Activated naive CD8-positive, alpha-beta T cell treated with anti-CD3 and anti-CD28 coated beads, Interleukin-2, amount 10 ng/mL, durations not matched to agents 7 days and 5 days (primary cell): Measurements from ENCODE around the gene DMRTA2. TPM values are rescaled to one million over a fixed set of nuclear protein-coding genes. Genes with fewer than 3 reads are reported as not detected.

Experiments
- ATAC-seq: fragments of 150-1000 bp; cut with Tn5 transposase; one replicate; pipeline ENCODE4 v1.10.0; 2021; ENCODE audit warnings: low read depth, moderate library complexity
- POLR2A ChIA-PET: fragments of 350-600 bp; sonication (Branson Sonifier 250); formaldehyde crosslinking; loops from one replicate; lab custom pipeline; 2021; ENCODE audit warnings: antibody characterized with exemption; lab: Charles Lee
- DNase-seq: peaks from one replicate; pipeline ENCODE4 v3.0.0; 2021
- H3K27ac Mint-ChIP-seq: one replicate; pipeline ENCODE4 v1.8.0; 2022; ENCODE audit warnings: mild to moderate bottlenecking, mixed read lengths
- H3K27me3 Mint-ChIP-seq: one replicate; pipeline ENCODE4 v1.8.0; 2022; ENCODE audit warnings: mild to moderate bottlenecking, moderate library complexity, mixed read lengths
- H3K36me3 Mint-ChIP-seq: one replicate; pipeline ENCODE4 v1.8.0; 2021; ENCODE audit warnings: mild to moderate bottlenecking, mixed read lengths
- H3K4me1 Mint-ChIP-seq: one replicate; pipeline ENCODE4 v1.8.0; 2021; ENCODE audit warnings: mixed read lengths
- H3K4me3 Mint-ChIP-seq: one replicate; pipeline ENCODE4 v1.8.0; 2022; ENCODE audit warnings: mild to moderate bottlenecking, moderate library complexity, mixed read lengths
- H3K9me3 Mint-ChIP-seq: one replicate; pipeline ENCODE4 v1.8.0; 2021; ENCODE audit warnings: mixed read lengths
- total RNA-seq, 2 experiments: library from RNA; stranded (reverse); gene quantifications; one replicate each; pipeline ENCODE4 v1.2.3, GENCODE V29; 2021

The DMRTA2 gene
- not detected for total RNA-seq

GRCh38 chr1:50422946-50423669 lies at the start of gene DMRTA2:
TSS of gene DMRTA2 (minus strand) at chr1:50423443. CDS start at chr1:50421536, 1,907 bp downstream.
- no peak for ATAC-seq
- H3K9me3 Mint-ChIP-seq, result no peaks in the 10 kb centered on the region
- H3K36me3 Mint-ChIP-seq, result peaks cover 2% of the 10 kb centered on the region
- peak within 1 kb of the TSS; percentile 83 for H3K4me3 Mint-ChIP-seq
- H3K27ac Mint-ChIP-seq, result peak within 1 kb of the TSS; percentile 36
- peak; percentile 47 for DNase-seq
- POLR2A ChIA-PET, result no interaction called here
- peaks cover 40% of the 10 kb centered on the region for H3K4me1 Mint-ChIP-seq
- H3K27me3 Mint-ChIP-seq, result peaks cover 83% of the 10 kb centered on the region

DNA sequence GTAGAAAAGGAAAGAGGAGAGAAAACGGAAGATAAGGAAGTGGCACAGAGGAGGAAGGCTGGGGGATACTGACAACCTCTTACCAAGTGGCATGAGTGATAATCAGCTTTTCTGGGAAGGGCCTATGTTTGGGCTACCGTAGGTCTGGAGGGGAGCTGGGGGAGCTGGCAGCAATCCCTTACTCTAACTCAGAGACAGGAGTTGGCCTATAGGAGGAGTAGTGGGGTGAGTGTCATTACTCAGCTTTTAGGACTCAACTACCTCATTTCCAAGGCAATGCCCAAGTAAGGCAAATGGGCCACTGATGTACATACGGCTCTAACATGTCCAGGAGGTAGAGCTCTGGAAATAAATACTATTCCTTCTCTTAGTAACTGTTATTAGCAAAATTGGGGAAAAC lies 48.7 kb upstream of the DMRTA2 start:
- Mint-ChIP-seq H3K9me3 (no peaks in the 10 kb centered on the region), H3K27me3 (no peaks in the 10 kb centered on the region), H3K27ac (no peak overlapping the region), H3K4me3 (no peak overlapping the region), H3K4me1 (no peaks in the 10 kb centered on the region), H3K36me3 (peaks cover 22% of the 10 kb centered on the region)
- POLR2A ChIA-PET, result no interaction called here
- DNase-seq, result no peak
- no peak for ATAC-seq

GRCh38 chr1:50462964-50463363 lies 39.7 kb upstream of the DMRTA2 start:
- H3K27ac Mint-ChIP-seq, result no peak overlapping the region
- no peaks in the 10 kb centered on the region for H3K27me3 Mint-ChIP-seq
- peaks cover 6% of the 10 kb centered on the region for H3K36me3 Mint-ChIP-seq
- no peak overlapping the region for H3K4me3 Mint-ChIP-seq
- peaks cover 10% of the 10 kb centered on the region for H3K4me1 Mint-ChIP-seq
- ATAC-seq (no peak), DNase-seq (no peak)
- POLR2A ChIA-PET, result no interaction called here
- H3K9me3 Mint-ChIP-seq, result no peaks in the 10 kb centered on the region

- H3K36me3 Mint-ChIP-seq, result peaks cover 2% of the 10 kb centered on the region
- no peak for ATAC-seq
- no peak for DNase-seq
- H3K4me1 Mint-ChIP-seq, result peaks cover 12% of the 10 kb centered on the region
- no peak overlapping the region for H3K27ac Mint-ChIP-seq
- POLR2A ChIA-PET, result no interaction called here
- H3K9me3 Mint-ChIP-seq, result no peaks in the 10 kb centered on the region
- H3K27me3 Mint-ChIP-seq, result no peaks in the 10 kb centered on the region
- H3K4me3 Mint-ChIP-seq, result no peak overlapping the region
Observed at GRCh38 chr1:50458507-50458906, 35.3 kb upstream of the DMRTA2 start.

- Mint-ChIP-seq H3K4me1 (peaks cover 36% of the 10 kb centered on the region), H3K27ac (no peak overlapping the region), H3K36me3 (peaks cover 8% of the 10 kb centered on the region), H3K27me3 (no peaks in the 10 kb centered on the region), H3K4me3 (no peak overlapping the region), H3K9me3 (no peaks in the 10 kb centered on the region)
- DNase-seq (no peak), ATAC-seq (no peak)
- POLR2A ChIA-PET, result no interaction called here
Observed at GRCh38 chr1:50454911-50455310, 31.7 kb upstream of the DMRTA2 start.

GRCh38 chr1:50453266-50453665 lies 30.0 kb upstream of the DMRTA2 start:
- Mint-ChIP-seq H3K4me1 (peaks cover 27% of the 10 kb centered on the region), H3K36me3 (peaks cover 8% of the 10 kb centered on the region), H3K9me3 (no peaks in the 10 kb centered on the region), H3K27ac (no peak overlapping the region), H3K4me3 (no peak overlapping the region), H3K27me3 (no peaks in the 10 kb centered on the region)
- POLR2A ChIA-PET, result no interaction called here
- DNase-seq, result no peak
- ATAC-seq, result no peak

- POLR2A ChIA-PET, result no interaction called here
- no peak overlapping the region for H3K27ac Mint-ChIP-seq
- H3K4me3 Mint-ChIP-seq, result no peak overlapping the region
- ATAC-seq (peak; percentile 65), DNase-seq (no peak)
- H3K9me3 Mint-ChIP-seq, result no peaks in the 10 kb centered on the region
- peaks cover 25% of the 10 kb centered on the region for H3K4me1 Mint-ChIP-seq
- H3K36me3 Mint-ChIP-seq, result peaks cover 10% of the 10 kb centered on the region
- H3K27me3 Mint-ChIP-seq, result no peaks in the 10 kb centered on the region
Observed at GRCh38 chr1:50452700-50453099, 29.5 kb upstream of the DMRTA2 start.

DNA sequence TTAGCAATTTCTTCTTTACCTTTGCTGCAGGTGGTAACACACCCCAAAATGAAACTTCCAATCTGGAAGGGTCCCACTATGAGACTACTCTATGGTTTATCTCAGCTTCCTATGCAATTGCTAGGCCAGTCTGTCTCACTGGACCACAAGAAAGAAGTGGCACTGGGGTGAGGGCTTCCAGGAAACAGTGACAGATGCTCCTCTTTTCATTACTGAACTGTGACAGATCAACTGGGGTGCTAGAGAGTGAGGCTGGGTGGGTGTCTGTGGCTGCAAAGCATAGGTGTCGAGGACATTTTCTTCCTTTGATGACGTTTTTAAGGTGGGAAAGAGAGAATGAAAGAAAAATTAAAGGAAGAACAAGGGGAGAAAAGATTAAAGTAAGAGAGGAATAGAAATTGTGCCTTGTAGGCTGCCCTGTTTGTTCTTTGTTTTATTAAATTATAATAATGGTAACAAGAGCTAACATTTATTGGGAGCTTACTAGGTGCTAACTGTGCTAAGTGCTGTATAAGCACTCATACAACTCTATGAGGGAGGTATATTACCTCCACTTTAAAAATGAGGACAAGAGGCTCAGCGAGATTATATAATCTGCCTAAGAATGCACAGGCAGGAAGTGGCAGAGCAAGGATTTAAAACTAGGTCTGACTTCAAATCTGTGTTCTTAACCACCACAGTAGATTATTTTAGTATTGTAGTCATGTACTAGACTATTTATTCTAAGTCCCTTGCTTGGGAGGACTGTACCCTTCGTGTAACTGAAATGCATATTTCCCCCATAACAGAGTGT lies 27.8 kb upstream of the DMRTA2 start:
- Mint-ChIP-seq H3K36me3 (peaks cover 13% of the 10 kb centered on the region), H3K27ac (peak overlapping the region; percentile 87), H3K4me3 (peak overlapping the region; percentile 74), H3K27me3 (no peaks in the 10 kb centered on the region), H3K4me1 (peaks cover 25% of the 10 kb centered on the region), H3K9me3 (no peaks in the 10 kb centered on the region)
- POLR2A ChIA-PET, result interaction anchor here (0.5 kb wide), 1 partner anchor 1064 kb away, joined by 3 read pairs; no protein-coding TSS in a partner anchor
- DNase-seq (no peak), ATAC-seq (peak; percentile 78)

DNA sequence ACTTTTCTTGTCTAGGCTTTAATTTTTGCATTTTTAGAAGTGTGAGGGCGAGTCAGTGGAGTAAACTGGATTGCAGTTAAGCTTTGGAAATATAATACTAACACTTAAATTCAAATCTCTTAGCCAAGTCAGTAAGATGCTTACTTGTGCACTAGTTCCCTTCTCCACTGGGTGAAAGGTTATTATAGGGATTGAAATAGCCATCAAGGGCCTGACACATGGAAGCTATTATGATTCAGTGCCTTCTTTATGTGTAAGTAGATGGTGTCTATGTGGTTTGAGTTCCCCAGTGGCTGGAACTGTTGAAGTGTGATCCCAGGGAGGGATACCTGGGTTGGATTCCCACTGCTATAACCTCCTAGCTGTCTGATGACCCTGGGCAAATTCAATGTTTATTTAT lies 24.7 kb upstream of the DMRTA2 start:
- POLR2A ChIA-PET, result no interaction called here
- Mint-ChIP-seq H3K4me1 (peaks cover 22% of the 10 kb centered on the region), H3K9me3 (no peaks in the 10 kb centered on the region), H3K4me3 (no peak overlapping the region), H3K36me3 (peaks cover 15% of the 10 kb centered on the region), H3K27ac (no peak overlapping the region), H3K27me3 (no peaks in the 10 kb centered on the region)
- DNase-seq, result no peak
- ATAC-seq, result no peak

- no peaks in the 10 kb centered on the region for H3K27me3 Mint-ChIP-seq
- peaks cover 1% of the 10 kb centered on the region for H3K4me1 Mint-ChIP-seq
- no peak overlapping the region for H3K27ac Mint-ChIP-seq
- no peak overlapping the region for H3K4me3 Mint-ChIP-seq
- no peak for ATAC-seq
- H3K36me3 Mint-ChIP-seq, result peaks cover 23% of the 10 kb centered on the region
- H3K9me3 Mint-ChIP-seq, result no peaks in the 10 kb centered on the region
- POLR2A ChIA-PET, result no interaction called here
- no peak for DNase-seq
Observed at GRCh38 chr1:50441183-50441582, 17.9 kb upstream of the DMRTA2 start.

DNA sequence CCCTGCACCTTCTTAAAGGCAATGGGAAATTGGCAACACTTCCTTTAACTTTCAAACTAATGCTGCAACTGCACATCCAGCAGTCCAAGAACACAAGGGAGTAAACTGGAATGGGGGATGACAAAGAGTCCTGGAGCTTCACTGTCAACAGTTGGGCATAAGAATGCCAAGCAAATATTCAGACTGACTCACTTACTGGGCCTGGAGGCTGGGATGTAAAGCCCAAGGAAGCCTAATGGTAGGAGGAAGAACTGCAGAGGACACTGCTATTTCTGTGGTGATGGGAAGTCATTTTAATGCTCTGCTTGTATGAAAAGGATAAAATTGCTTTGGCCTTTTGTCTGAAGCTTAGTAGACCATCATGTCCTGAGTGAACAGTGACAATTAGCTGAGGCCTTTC lies 15.7 kb upstream of the DMRTA2 start:
- Mint-ChIP-seq H3K27me3 (no peaks in the 10 kb centered on the region), H3K4me3 (no peak overlapping the region), H3K4me1 (peaks cover 6% of the 10 kb centered on the region), H3K36me3 (peaks cover 28% of the 10 kb centered on the region), H3K9me3 (no peaks in the 10 kb centered on the region), H3K27ac (no peak overlapping the region)
- DNase-seq, result no peak
- POLR2A ChIA-PET, result no interaction called here
- no peak for ATAC-seq

DNA sequence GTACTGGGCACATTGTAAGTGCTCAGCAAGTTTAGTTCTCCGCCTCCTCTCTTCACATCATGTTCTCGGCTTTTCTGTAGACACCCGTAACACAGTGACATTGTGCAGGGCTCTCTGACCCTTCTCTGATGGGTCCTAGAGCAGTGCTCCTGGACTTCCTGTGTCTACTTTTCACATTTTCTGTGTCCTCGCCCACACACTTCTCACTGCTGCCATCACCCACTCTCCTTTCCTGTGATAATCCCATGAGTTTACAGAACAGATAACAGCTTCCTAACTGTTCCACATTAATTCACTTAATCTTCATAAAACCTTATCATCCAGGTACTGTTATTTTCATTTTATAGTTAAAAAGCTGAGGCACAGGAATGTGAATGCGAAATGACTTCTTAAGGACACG lies 13.2 kb upstream of the DMRTA2 start:
- ATAC-seq (no peak), DNase-seq (no peak)
- Mint-ChIP-seq H3K27ac (no peak overlapping the region), H3K36me3 (peaks cover 25% of the 10 kb centered on the region), H3K27me3 (peaks cover 17% of the 10 kb centered on the region), H3K9me3 (no peaks in the 10 kb centered on the region), H3K4me1 (peaks cover 6% of the 10 kb centered on the region), H3K4me3 (no peak overlapping the region)
- POLR2A ChIA-PET, result no interaction called here

GRCh38 chr1:50430010-50430405 lies 6.8 kb upstream of the DMRTA2 start:
- Mint-ChIP-seq H3K4me1 (peaks cover 21% of the 10 kb centered on the region), H3K27me3 (peaks cover 79% of the 10 kb centered on the region), H3K27ac (no peak overlapping the region), H3K4me3 (no peak overlapping the region), H3K9me3 (peaks cover 3% of the 10 kb centered on the region), H3K36me3 (peaks cover 3% of the 10 kb centered on the region)
- no peak for ATAC-seq
- DNase-seq, result no peak
- POLR2A ChIA-PET, result no interaction called here
